D721Med (cell line): Measurements from ENCODE around the gene LANCL3.

ENCODE experiments used
- DNase-seq: peaks from one replicate; pipeline ENCODE4 v3.0.0; 2011; ENCODE audit warnings: low spot score; ENCODE audit not compliant: insufficient read length
- FAIRE-seq: peaks from 2 replicates; lab custom pipeline; 2011; peaks lifted over from hg19 to GRCh38; lab: Jason Lieb, UNC
- TF ChIP-seq, protein P1 (sequence below): IDR thresholded peaks from 2 replicates; pipeline ENCODE4 v1.5.1; 2012; ENCODE audit warnings: mild to moderate bottlenecking, control low read depth; ENCODE audit not compliant: insufficient read depth; ENCODE audit errors: missing control alignments

LANCL3 gene

GRCh38 chrX:37608156-37608555, 36.7 kb downstream of the LANCL3 start:
- TF ChIP-seq, protein P1, sequence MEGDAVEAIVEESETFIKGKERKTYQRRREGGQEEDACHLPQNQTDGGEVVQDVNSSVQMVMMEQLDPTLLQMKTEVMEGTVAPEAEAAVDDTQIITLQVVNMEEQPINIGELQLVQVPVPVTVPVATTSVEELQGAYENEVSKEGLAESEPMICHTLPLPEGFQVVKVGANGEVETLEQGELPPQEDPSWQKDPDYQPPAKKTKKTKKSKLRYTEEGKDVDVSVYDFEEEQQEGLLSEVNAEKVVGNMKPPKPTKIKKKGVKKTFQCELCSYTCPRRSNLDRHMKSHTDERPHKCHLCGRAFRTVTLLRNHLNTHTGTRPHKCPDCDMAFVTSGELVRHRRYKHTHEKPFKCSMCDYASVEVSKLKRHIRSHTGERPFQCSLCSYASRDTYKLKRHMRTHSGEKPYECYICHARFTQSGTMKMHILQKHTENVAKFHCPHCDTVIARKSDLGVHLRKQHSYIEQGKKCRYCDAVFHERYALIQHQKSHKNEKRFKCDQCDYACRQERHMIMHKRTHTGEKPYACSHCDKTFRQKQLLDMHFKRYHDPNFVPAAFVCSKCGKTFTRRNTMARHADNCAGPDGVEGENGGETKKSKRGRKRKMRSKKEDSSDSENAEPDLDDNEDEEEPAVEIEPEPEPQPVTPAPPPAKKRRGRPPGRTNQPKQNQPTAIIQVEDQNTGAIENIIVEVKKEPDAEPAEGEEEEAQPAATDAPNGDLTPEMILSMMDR = no peak
- DNase-seq = no peak
- FAIRE-seq = no peak

GRCh38 chrX:37609727-37610126, 38.3 kb downstream of the LANCL3 start:
- TF ChIP-seq, protein P1 = no peak
- FAIRE-seq = no peak
- DNase-seq = no peak

DNA sequence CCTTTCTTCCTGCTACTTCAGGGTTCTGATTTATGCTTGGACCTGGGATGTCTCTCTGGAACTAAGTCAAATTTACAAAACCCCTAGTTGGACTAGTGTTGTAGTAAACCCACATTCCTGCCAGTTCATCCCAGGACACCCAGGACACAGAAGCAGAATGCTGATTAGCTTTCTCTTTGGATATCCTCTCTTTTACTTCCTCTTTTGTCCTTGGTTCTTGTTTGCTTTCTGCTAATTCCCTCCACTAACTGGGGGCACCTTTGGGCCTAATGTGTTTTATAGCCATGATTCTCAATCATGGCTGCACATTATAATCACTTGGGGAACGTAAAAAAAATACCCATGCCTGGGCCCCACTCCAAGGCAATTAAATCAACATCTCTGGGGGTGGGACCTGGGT, 42.5 kb downstream of the LANCL3 start:
- TF ChIP-seq, protein P1 = no peak
- DNase-seq (no peak), FAIRE-seq (no peak)

DNA sequence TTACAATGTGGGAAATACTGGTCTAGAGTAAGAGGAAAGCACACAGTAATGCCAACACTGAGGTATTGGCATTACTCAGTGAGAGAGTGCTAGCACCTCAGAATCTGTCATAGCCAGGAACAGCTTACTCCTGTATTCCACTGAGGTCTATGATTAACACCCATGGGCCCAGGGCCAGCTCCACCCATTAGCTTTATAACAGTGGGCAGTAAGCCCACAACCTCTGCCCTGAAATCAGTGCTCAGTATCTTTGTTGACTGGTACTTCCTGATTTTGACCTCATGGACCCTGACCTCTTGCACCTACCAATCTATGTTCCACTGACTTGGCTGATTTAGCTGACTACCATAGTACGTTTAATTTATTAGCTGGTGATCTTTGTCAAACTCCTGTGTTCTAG, 56.1 kb downstream of the LANCL3 start:
- no peak for DNase-seq
- TF ChIP-seq, protein P1 = no peak
- no peak for FAIRE-seq

DNA sequence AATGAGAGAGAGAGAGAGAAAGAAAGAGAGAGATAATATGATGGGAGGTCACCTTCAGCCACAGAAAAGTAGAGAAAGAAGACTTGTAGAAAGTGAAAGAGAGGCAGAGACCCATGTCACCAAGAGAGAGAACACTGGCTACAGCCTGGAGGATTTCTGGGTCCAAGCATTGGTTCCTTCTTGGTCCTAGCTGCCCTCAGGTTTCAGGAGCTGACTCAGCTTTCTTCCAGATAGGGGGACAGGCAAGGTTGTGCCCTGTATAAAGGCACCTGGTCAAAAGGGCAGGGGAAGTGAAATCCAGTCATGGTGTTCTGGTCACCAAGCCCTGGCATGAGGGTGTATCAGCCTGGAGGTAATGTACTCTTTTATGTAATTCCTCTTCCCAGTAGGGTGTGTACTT, 66.6 kb downstream of the LANCL3 start:
- FAIRE-seq = no peak
- no peak for DNase-seq

GRCh38 chrX:37640142-37640541, 68.7 kb downstream of the LANCL3 start:
- no peak for FAIRE-seq

More for the DNA sequence above, 66.6 kb downstream of the LANCL3 start:
- TF ChIP-seq, protein P1 = no peak

GRCh38 chrX:37641859-37642258, 70.4 kb downstream of the LANCL3 start:
- DNase-seq (no peak), FAIRE-seq (no peak)
- TF ChIP-seq, protein P1 = no peak

More at GRCh38 chrX:37640142-37640541, 68.7 kb downstream of the LANCL3 start:
- TF ChIP-seq, protein P1 = no peak
- no peak for DNase-seq
